ENCODE results near the gene CST9.
"Not testable (repeated sequence)": the region's sequence is repeated elsewhere in the genome, so short reads cannot be mapped to it uniquely, and the experiment has no call there.

CST9 gene

DNA sequence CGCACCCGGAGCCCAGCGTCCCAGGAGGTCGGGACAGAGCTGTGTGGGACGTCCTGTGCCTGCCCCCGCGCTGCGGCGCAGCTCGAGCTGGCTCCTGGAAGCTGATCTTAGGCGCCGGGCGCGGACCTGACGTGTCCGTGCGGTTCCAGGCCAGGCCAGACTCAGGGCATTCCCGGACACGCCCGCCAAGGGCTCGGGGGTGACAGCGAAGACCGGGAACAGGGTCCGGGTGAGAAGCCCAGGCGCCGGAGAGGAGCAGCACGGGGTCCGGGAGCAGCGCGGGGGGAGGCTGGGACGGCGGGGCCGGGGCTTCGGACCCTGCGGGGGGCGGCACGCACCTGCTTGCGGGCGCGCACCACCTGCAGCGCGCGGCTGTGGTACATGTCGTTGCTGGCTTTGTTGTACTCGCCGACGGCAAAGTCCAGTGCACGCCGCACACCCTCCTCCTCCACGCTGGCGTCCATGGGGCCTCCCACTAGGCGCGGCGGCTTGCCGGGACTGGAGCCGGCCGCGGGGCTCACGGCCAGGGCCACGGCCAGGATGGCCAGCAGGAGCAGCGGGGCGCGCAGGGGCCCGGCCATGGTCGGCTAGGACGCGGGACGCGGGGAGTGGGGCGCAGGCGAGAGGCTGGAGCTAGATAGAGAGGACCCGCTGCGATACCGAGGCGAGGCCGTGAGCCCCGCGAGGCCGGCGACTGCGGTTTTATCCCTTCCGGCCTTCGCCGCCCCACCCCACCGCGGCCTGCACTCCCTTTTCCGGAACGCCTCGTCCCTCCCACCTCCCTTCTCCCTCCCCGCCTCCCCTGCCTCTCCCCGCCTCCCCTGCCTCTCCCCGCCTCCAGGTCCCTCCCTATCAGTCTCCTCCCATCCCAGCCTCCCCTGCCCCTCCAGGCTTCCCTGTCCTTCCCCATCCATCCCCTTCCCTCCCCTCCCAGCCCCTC, 31.8 kb upstream of the CST9 start, which contains the start of gene CST3:
TSS of gene CST3 (minus strand) at position 674 of the 940 bp plus-strand sequence. CDS start at position 581, 93 bp downstream.
- no peak for DNase-seq

DNA sequence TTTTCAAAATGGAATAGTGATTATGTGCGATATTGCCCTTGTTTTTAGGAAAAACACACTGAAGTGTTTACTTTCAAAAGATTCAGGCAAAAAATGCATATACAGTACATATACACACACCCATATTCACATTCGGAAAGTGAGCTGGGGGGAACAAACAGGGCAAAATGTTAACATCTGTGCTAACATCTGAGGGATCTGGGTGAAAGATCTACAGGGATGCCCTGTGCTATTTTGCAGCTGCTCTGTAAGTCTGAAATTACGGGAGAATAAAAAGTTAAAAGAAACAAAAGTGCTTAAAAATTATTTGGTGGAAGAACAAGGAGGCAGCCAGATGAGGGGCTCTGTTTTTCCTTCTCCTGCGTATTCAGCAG, 31.2 kb upstream of the CST9 start:
- no peak for DNase-seq

DNA sequence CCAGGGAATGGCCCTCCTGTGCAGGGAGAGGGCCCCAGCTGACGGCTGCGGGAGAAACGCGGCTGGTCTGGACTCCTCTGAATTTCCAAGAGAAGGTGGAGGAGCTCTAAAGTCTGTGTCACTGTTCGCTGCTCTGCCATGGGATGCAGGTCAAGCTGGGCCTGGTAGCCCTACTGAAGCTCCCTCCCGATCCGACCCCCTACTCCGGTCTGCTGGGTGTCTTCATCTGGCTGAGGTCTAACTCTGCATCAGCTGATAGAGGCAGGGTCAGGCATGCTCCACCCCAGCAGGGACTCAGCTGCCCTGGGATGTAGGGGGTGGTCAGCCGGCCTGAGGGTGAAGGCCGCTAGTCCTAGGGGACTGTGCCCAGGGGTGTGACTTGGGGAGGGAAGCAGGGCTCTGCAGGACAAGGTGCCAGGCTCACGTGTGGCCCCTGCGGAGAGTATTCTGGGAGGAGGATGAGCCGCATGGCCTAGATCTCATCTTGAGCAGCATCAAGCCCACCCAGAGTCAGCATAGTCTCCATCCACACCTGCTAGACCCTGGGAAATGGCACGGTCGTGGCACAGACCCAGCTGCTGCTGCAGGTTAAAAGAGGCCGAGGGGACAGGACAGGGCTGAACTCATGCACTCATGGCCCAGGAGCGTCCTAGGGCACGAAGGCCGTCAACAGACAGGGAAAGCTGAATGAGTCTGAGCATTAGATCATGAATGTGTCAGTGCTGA, 30.6 kb upstream of the CST9 start:
- no peak for DNase-seq

DNA sequence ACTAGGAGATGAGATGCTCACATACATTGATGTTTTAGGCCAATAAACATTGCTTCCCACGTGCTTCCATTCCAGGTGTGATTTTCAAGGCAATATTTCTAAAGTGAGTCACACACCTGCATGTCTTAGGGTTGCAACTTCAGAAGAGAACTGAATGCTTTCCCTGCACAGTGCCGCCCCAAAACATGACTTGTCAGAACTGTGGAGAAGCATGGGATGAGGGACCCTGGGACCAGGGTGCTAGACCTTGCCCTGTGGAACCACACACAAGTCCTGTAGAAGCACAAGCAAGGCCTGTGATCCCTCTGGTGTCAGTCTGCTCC, 30.0 kb upstream of the CST9 start:
- DNase-seq = not testable (repeated sequence)

DNA sequence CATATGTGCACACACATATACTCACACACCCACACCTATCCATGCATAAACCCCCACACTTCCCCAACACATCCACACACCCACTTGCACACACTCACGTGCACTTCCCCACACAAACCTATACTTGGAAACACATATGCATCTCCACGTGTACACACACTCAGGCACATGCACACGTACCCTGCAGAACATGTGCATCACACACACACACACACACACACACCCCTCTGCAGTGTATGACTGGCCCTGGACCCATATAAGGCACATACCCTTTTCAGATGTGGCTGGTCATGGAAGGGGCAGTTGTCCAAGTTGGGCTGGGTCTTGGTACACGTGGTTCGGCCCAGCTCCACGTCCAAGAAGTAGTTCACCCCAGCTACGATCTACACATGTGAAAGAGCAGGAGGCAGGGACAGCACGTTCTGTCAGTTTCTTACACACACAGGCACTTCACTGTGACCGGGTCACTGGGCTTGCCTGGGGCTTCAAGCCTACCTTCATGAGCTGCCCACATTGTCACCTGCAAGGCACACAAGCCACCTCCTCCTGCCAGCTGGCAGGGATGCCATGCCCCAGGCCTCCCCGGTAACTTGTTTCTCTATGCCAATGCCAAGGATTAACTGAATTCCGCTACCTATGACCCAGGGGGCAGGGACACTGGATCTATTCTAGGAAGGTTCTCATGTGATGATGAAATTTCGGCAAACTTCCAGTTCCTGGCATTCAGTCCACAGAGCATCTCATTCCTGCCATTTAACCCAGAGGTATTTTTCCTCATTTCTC, 29.5 kb upstream of the CST9 start:
- no peak for DNase-seq

DNA sequence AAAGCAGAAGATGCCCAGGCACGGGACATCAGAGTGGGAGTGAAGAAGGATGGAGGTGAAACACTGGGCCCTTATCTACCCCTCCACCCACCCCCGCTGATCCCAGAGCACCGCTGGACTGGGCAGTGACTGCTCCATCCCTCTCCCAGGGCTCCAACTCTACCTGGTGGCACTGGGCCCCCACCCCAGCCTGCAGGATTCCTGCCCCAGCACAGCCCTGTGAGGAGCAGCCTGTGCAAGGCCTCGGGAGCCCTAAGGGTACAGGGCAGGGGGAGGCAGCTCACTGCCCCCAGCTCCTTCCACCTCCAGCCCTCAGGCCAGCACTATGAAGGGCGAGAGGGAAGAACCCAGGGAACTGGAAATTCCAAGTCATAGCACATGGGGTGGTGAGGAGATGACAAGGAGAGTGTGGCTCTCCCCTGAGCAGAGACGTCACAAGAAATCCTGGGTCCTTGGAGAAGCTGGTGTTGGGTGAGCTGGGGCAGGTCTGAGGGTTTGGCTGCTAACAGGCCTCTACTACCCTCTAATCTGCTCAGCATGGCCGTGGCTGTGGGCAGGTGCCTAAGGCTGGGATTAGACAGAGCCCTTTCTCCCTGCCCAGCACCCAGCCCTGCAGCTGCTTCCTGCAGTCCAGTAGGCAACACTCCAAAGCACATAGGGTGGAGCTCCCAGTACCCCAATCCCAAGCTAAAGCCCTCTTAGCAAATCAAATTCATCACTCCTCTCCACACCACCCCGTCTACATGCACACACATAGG, 28.5 kb upstream of the CST9 start:
- no peak for DNase-seq

DNA sequence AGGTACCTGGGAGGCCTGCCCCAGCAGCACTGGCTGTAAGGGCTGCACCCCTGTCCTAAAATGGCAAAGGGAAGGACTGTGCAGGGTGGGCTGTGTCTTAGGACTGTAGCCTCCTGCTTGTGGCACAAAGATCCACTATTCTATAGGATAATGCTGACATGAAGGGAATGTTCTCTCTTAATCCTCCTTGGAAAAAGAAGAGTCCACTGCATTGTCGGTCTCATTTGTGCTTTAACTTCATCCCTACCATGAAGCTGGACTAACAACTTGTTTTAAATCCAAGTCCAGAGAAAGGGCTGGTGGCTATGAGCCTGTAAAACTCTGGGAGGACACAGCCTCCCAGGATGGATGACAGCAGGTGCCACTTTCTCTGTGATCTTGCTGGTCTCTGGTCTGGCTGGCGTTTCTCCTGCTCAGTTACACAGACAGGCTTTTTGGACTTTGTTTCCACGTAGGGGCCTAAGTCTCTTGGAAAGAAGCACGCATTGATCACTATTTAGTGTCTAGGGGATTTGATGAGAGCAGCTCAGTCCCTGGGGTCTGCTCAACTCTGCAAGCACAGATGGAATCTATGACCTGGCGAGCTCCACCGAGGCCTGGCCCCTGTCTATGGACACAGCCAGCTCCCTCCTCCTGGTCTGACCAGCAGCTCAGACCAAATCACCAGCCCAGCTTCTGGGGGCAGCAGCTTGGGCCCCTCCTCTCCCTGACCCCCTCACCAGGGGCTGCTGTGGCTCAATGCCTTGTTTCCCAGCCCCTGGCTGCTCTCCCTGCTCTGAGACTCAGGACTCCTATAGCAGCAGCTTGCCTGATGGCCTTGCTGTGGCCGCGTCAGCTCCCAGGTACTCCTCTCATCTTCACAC, 27.2 kb upstream of the CST9 start:
- DNase-seq = no peak

DNA sequence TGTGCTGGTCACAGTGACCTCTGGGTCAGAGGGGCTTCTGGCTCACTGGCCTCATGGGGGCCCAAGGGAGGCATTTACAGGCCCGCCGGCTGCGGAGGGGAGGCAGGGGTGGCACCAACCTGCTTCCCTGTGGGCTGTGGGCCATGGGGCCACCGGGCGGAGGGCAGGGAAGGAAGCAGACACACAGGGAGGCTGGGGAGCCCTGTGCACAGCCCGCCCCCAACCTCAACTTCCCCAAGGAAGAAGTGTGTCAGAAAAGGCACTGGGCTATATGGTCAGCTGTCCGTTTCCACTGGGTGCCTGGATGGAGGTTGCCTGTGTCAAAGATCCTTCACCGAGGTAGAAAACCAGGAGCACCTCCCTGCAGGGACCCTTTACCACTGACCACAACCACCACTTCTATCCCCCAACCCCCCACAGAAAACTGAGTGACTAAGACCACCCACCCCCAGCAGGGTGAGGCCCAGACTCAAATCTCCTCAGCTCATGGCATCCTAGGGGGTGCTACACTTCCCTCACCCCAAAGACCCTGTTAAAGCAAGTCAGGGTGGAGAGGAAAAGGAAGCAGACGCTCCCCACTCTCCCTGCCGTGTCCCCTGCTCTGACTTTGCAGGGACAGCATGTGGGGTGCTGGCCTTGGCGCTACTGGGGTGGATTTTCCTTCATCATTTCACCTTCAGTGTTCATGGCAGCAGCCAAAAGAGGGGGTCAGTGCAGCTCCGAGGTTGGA, 26.4 kb upstream of the CST9 start:
- no peak for DNase-seq

DNA sequence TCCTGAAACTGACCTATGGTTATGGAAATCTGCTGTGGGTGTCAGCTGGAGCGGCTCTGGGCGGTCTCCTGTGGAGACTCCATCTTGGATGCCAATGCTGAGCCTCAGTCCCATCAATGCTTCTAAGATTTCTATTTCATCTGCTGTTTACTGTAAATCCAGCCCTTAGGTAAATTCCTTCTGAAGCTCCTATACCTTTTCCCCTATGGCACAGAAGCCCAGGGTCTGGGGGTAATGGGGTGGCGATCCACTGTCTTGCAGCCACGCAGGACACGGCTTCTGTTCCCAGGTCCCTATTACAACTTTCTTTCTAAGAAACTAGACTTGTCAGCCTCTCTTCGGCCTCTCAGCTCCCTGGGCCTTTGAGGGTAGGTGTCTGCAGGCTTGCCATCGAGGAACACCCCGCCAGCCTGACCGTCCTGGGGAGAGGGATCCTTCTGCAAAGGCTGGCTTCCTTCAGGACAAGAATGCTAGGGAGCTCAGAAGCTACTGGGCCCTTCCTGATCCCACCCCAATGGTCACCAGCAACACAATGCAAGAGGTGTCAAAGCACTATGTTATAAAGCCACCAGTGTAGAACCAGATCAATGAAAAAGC, 25.6 kb upstream of the CST9 start:
- DNase-seq = no peak

DNA sequence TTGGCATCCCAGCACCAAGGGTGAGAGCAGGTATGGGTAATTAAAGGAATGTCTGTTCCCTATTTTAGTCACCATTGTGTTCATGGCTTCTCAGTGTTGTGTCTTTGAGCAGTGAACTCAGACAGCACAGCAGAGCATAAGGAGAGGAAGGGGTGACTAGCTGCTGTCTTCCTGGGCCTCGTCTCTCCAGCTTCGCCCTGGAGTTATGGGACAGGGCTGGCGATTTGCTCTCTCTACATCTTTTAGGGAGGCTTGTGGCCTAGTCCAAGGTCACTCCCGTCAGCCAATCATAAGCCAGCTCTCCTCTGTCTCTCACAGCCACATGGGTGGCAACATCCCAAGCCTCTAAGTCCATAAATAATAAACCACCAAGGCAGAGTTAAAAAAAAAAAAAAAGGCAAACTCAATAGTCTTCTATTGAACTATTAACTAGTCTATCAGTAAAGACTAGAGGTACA, 24.7 kb upstream of the CST9 start:
- DNase-seq = no peak

DNA sequence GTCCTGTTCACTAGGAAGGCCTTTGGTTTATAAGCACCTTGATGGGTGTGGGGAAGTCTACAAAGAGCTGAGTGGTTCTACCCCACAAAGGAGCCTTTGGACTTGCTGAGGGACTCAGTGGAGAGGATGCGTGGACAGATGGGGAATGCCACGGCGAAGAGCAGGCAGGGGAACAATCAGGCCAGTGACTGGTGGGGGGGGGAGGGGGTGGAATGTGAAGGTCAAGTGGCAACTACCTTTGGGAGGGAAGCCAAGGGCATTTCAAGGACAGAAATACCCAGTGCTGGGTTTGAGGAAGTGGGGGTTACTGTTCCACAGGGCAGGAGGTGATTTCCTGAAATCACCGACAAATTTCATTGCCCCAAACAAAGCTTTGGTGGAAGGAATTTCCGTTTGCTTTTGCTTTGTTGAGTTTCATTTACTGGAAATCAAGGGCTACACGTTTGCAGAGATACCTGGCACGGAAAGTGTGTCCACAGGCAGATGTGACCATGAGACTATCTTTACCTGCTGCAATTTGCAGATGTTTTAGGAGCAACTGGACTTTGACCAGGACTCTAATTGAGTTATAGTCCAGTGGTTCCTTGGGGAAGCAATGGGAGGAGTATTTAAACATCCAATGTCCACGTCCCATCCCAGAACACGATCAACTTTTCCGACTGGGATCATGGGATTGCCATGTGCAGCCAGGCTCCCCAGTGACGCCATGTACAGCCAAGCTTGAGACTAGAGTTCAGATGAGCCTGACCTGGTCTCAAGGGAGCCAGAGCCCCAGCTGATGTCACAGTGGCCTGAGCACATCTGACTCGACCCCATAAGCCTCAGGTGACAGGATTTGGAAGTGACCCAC, 24.1 kb upstream of the CST9 start:
- no peak for DNase-seq

DNA sequence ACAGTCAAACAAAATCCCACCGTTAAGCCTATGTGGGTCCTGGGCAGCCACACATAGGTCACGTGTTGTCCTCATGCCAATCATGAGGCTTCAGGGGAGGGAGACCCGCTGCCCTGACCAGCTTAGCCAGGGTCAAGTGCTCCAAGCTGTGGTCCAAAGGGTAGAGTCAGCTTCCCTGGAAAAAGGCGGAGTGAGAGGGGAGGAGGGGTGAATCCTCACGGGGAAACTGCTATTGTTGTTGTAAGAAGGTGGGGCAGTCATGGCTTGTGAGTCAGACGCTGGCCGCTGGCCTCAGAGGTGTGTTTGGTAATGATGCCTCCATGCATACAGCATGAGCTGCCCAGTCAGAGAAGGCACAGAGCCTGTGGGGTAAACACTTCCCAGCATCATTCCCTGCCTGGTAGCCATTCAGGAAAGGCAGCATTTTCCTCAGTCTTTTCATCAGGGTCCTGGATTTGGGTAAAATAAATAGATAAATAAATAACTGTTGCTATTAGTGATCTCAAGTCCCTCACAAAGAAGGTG, 23.4 kb upstream of the CST9 start:
- DNase-seq = no peak

DNA sequence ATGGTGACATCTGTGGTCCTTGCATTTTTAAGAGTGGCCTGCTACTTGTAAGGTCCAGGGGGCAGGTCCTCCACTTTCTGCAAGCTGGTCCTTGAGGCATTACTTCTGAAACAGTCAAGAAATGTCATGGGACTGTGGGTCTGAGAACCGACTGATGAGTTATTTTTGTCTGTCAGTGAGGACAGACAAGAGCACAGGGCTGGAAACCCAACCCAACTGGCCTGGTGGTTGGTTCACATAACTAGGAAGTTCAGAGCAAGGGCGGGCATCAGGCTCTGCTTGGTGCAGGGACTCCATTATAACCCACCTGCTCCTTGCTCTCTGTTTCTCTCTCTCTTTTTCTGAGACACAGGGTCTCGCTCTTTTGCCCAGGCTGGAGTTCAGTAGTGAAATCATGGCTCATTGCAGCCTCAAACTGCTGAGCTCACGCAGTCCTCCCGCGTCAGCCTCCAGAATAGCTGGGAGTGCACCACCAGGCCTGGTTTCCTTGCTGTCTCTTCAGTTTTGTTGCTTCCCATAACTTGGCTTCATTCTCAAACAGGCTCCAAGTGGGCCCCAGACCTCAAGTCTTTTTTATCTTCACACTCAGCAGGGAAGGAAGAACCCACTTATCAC, 22.8 kb upstream of the CST9 start:
- DNase-seq = no peak

DNA sequence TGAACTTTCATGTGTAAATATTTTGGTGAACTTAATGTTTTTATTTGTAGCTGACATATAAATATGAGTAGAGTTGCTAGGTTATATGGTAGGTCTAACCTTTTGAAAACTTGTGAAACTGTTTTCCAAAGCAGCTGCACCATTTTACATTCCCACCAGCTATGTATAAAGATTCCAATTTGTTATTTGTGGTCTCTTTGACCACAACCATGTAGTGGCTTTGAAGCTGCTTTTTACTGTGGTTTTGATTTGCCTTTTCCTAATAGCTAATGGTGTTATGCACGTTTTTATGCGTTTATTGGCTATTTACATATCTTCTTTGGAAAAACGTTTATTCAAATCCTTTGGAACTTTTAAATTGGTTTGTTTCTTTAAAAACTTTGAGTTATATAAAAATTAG, 21.8 kb upstream of the CST9 start:
- DNase-seq = no peak

DNA sequence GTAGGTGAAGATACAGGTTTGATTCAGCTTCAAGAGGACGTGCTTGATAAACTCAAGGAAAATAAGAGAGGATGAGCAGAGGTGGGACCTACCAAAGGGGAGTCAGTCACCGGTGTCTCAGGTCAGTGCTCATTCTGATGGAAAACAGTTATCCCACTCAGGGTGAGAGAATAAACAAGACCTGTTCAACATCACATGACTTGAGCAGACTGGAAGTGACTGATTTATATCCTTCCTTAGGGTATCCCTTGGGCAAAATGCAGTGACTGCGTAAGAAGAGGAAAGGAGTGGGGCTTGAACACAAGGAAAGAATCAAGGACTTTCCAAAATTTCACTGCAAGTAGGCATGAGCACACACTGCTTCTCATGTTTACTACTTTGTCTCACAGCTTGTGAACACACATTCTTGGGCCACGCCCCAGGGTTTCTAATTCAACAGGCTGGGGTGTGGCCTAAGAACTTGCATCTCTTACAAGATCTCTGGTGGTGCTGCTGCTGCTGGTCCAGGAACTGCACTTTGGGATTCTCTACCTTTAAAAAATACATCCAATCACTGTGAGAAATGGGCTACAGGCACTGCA, 20.4 kb upstream of the CST9 start:
- no peak for DNase-seq

DNA sequence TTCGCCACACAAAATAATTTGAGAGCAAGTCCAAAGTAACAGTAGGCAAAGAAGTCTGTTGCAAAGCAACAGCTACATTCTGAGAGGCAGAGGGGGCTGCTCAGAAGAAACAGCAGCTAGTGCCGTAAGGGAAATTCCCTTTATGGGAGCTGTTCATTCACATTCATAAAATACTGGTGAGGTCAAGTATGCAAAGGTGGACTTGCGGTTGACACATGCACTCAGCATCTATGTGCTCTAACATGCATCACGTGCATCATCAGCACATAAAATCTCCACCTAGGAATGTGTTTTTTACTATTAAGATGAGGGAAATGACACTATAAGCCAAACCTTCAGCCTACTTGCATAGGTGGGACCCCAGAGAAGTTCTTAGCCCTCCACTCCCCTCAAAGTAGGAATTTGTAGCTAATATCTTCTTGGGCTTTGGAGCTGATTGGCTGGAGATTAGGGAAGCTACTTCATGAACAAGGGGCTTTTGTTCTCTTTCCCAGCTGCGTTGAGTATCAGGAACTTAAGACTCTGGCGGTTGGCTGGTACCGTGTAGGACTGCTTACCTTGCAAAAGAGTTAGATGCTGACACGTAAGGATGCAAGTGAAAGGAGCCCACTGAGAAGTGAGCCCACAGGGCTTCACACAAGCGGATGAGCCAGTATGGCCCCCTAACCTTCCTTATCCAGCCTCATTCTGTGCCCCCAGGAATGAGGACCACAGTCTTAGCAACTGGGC, 19.7 kb upstream of the CST9 start:
- no peak for DNase-seq

DNA sequence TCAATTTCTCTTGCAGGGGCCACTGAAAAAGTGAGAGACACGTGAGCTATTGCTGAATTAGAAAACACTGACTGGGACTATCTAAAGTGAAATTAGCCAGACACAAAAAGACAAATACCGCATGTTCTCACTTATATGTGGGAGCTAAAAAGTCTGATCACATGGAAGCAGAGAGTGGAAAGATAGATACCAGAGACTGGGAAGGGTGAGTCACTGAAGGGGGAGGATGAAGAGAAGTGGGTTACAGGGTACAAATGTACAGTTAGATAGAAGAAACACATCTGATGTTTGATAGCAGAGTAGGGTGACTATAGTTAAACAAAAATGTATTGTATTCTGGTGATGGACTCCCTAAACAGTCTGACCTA, 18.6 kb upstream of the CST9 start:
- DNase-seq = no peak

Data from activated gamma-delta T cell (primary cell).